ENCODE results near the gene MEGF9. TPM values are rescaled to one million over a fixed set of nuclear protein-coding genes. Genes with fewer than 3 reads are reported as not detected.

The MEGF9 gene
- polyA plus RNA-seq, 1 of the 3 experiments (the other 2 are of a cell fraction) = 1.8 TPM

DNA sequence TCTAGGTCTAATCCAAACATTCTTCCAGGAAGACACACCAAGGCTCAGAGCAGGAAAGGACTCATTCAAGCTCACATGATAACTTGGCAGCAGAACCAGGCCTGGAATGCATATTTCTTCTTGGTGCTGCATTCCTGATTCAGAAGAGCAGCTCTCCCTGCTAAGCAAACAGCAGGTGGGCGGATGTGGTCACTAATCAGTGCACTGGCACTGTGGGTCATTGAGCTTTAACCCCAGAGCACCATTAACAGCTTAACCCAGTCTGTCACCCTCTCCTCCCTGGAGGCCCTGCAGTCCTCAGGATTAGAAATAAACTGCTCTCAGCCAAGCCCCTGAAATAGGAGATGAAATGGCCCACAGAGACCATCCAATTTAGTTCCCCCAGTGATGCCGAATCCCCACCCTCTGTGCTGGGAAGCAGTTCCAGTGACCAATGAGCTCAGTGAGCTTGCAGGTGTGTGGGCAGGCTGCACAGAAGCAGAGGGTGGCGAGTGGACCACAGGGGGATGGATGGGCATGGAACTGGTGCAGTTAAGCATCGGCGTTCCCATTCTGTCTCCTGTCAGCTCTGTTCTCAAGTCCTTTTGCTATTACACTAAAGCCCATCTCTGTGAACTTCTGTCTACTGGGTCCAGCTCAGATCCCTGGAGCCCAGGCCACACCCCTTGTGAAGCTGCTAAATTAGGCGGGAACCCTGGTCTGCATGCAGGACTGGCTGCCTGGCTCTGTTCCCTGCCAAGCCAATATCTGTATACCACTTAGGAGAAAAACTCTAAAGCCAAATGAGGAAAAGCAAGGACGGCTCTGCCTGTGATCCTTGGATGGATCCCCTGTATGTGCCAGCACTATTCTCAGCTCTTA lies 16.6 kb upstream of the MEGF9 start:
- H3K9me3 ChIP-seq = no peaks in the 10 kb centered on the region
- peaks cover 0 to 14% of the 10 kb centered on the region in 2 experiments; a peak in 1 of 4 replicates for H3K4me1 ChIP-seq (ENCODE audit: control insufficient read depth in 1 of 2, insufficient read depth in 2 of 2, low read depth in 1 of 2, low read length in 1 of 2)
- H3K9ac ChIP-seq = no peak overlapping the region
- H3K9me2 ChIP-seq = no peaks in the 10 kb centered on the region
- CTCF ChIA-PET = interaction anchor here (1.1 to 2.8 kb wide), 6 partner anchors 12 to 268 kb away, joined by 3 to 10 read pairs (median 5); no protein-coding TSS in a partner anchor
- no peak overlapping the region for H3K4me2 ChIP-seq
- H4K20me1 ChIP-seq (ENCODE audit: insufficient read depth) = no peaks in the 10 kb centered on the region
- no peaks in the 10 kb centered on the region for H3K27me3 ChIP-seq (ENCODE audit: insufficient read depth)
- no peak overlapping the region for H2AFZ ChIP-seq (ENCODE audit: low read depth)
- no peaks in the 10 kb centered on the region for H3K79me2 ChIP-seq (ENCODE audit: insufficient read depth)
- POLR2A ChIA-PET = interaction anchor here (1.1 to 2.7 kb wide), 2 partner anchors 16 to 112 kb away, joined by 3 to 15 read pairs; partner anchors contain the start of genes MEGF9 and PSMD5
- H3K36me3 ChIP-seq (replicated peaks in 1 of 2; ENCODE audit: control insufficient read depth in 1 of 2, insufficient read depth in 2 of 2, low read length in 1 of 2) = no peaks in the 10 kb centered on the region
- TF ChIP-seq, protein P1, sequence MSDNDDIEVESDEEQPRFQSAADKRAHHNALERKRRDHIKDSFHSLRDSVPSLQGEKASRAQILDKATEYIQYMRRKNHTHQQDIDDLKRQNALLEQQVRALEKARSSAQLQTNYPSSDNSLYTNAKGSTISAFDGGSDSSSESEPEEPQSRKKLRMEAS (IDR thresholded peaks at IDR 0.05; ENCODE audit: low read depth) = no peak
- TF ChIP-seq NFIC (IDR thresholded peaks at IDR 0.05; ENCODE audit: borderline replicate concordance) (peak; percentile 58; the same call in 1 of the 2 replicates), FOXM1 (IDR thresholded peaks at IDR 0.05; ENCODE audit: low read depth) (no peak), TCF12 (IDR thresholded peaks at IDR 0.05) (peak; percentile 23; the same call in 1 of the 2 replicates), RCOR1 (IDR thresholded peaks at IDR 0.05; ENCODE audit: low read length) (no peak)
- TF ChIP-seq, protein P2, sequence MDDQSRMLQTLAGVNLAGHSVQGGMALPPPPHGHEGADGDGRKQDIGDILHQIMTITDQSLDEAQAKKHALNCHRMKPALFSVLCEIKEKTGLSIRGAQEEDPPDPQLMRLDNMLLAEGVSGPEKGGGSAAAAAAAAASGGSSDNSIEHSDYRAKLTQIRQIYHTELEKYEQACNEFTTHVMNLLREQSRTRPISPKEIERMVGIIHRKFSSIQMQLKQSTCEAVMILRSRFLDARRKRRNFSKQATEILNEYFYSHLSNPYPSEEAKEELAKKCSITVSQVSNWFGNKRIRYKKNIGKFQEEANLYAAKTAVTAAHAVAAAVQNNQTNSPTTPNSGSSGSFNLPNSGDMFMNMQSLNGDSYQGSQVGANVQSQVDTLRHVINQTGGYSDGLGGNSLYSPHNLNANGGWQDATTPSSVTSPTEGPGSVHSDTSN (IDR thresholded peaks at IDR 0.05) = no peak
- 94% methylated on average over 7 of the region's 7 CpGs for WGBS (ENCODE audit: low lambda C conversion rate)
- H3K27ac ChIP-seq (ENCODE audit: low read depth in 2 of 2, low read length in 1 of 2) = no peak overlapping the region
- no peak for DNase-seq
- no peak overlapping the region for H3K4me3 ChIP-seq (ENCODE audit: low read depth in 2 of 2, low read length in 1 of 2)
- H3F3A ChIP-seq (replicated peaks; ENCODE audit: insufficient read depth) = no peaks in the 10 kb centered on the region

DNA sequence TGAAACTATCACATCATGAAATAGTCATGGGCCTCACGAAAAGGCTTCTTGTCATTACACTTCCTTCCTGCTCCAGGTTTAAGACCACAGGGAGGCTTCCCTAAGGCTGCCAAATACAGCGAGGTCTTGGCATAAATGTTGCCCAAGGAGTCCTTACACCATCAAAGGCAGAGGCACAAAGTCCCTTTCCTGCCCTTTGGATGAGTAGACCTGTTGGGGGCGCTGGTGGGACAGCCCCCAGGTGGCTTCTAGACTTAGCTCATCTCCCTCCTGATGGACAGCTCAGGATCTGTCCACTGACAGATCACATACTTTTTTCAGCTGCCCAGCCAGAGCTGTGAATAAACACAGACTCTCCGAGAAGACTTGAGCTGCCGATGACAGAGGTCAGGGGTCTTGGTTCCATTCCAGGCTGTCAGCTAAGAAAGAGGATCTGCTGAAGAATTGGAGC lies 15.5 kb upstream of the MEGF9 start:
- no peak overlapping the region for H3K27ac ChIP-seq (ENCODE audit: low read depth in 2 of 2, low read length in 1 of 2)
- no peak overlapping the region for H2AFZ ChIP-seq (ENCODE audit: low read depth)
- H3K9me3 ChIP-seq = no peaks in the 10 kb centered on the region
- no peaks in the 10 kb centered on the region for H3K36me3 ChIP-seq (replicated peaks in 1 of 2; ENCODE audit: control insufficient read depth in 1 of 2, insufficient read depth in 2 of 2, low read length in 1 of 2)
- no peak overlapping the region for H3K9ac ChIP-seq
- 87% methylated on average over 5 of the region's 5 CpGs for WGBS (ENCODE audit: low lambda C conversion rate)
- no peak overlapping the region for H3K4me2 ChIP-seq
- TF ChIP-seq GATA2 (CRISPR knock-in tag; IDR thresholded peaks at IDR 0.05) (no peak), TAF1 (IDR thresholded peaks at IDR 0.05; ENCODE audit: borderline replicate concordance, low read depth, low read length) (no peak), YY1 (IDR thresholded peaks at IDR 0.05; ENCODE audit: low read depth) (no peak)
- TF ChIP-seq, protein P3, sequence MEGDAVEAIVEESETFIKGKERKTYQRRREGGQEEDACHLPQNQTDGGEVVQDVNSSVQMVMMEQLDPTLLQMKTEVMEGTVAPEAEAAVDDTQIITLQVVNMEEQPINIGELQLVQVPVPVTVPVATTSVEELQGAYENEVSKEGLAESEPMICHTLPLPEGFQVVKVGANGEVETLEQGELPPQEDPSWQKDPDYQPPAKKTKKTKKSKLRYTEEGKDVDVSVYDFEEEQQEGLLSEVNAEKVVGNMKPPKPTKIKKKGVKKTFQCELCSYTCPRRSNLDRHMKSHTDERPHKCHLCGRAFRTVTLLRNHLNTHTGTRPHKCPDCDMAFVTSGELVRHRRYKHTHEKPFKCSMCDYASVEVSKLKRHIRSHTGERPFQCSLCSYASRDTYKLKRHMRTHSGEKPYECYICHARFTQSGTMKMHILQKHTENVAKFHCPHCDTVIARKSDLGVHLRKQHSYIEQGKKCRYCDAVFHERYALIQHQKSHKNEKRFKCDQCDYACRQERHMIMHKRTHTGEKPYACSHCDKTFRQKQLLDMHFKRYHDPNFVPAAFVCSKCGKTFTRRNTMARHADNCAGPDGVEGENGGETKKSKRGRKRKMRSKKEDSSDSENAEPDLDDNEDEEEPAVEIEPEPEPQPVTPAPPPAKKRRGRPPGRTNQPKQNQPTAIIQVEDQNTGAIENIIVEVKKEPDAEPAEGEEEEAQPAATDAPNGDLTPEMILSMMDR (IDR thresholded peaks at IDR 0.05) = peak; percentile 28; the same call in 1 of the 2 replicates
- no peaks in the 10 kb centered on the region for H4K20me1 ChIP-seq (ENCODE audit: insufficient read depth)
- H3F3A ChIP-seq (replicated peaks; ENCODE audit: insufficient read depth) = no peaks in the 10 kb centered on the region
- H3K9me2 ChIP-seq = no peaks in the 10 kb centered on the region
- no peak overlapping the region for H3K4me3 ChIP-seq (ENCODE audit: low read depth in 2 of 2, low read length in 1 of 2)
- H3K79me2 ChIP-seq (ENCODE audit: insufficient read depth) = no peaks in the 10 kb centered on the region
- DNase-seq = no peak
- H3K4me1 ChIP-seq (ENCODE audit: control insufficient read depth in 1 of 2, insufficient read depth in 2 of 2, low read depth in 1 of 2, low read length in 1 of 2) = peaks cover 0 to 8% of the 10 kb centered on the region in 2 experiments; a peak in 1 of 4 replicates
- ChIA-PET CTCF (interaction anchor here (1.1 to 2.8 kb wide), 3 partner anchors 13 to 117 kb away, joined by 4 to 10 read pairs (median 5); no protein-coding TSS in a partner anchor), POLR2A (interaction anchor here (1.1 to 2.7 kb wide), 2 partner anchors 15 to 113 kb away, joined by 3 to 15 read pairs; partner anchors contain the start of genes MEGF9 and PSMD5)
- no peaks in the 10 kb centered on the region for H3K27me3 ChIP-seq (ENCODE audit: insufficient read depth)

Measured in SK-N-SH (cell line).